ENCODE measurements around the gene MYO1G.
A peak's percentile ranks its signal among the peaks of the same experiment; 100 is the strongest.
"Not testable (repeated sequence)": the region's sequence is repeated elsewhere in the genome, so short reads cannot be mapped to it uniquely, and the experiment has no call there.

The MYO1G gene

GRCh38 chr7:44936322-44936721, 42.5 kb downstream of the MYO1G start:
- no peak for DNase-seq (ENCODE audit: low spot score)
- no peak for TF ChIP-seq CTCF (IDR thresholded peaks at IDR 0.05; ENCODE audit: extremely low read depth, missing control alignments)

- DNase-seq (ENCODE audit: low spot score) = no peak
- TF ChIP-seq CTCF (IDR thresholded peaks at IDR 0.05; ENCODE audit: extremely low read depth, missing control alignments) = no peak
Observed at GRCh38 chr7:44935583-44935982, 43.2 kb downstream of the MYO1G start.

- DNase-seq (ENCODE audit: low spot score) = no peak
- no peak for TF ChIP-seq CTCF (IDR thresholded peaks at IDR 0.05; ENCODE audit: extremely low read depth, missing control alignments)
Observed at GRCh38 chr7:44935016-44935415, 43.8 kb downstream of the MYO1G start.

- DNase-seq (ENCODE audit: low spot score) = not testable (repeated sequence)
Observed at GRCh38 chr7:44934510-44934909, 44.3 kb downstream of the MYO1G start.

- no peak for DNase-seq (ENCODE audit: low spot score)
Observed at GRCh38 chr7:44930921-44931320, 47.9 kb downstream of the MYO1G start.

GRCh38 chr7:44922351-44922694, 56.5 kb downstream of the MYO1G start:
- no peak for DNase-seq (ENCODE audit: low spot score)
- no peak for TF ChIP-seq CTCF (IDR thresholded peaks at IDR 0.05; ENCODE audit: extremely low read depth, missing control alignments)

More at GRCh38 chr7:44930921-44931320, 47.9 kb downstream of the MYO1G start:
- no peak for TF ChIP-seq CTCF (IDR thresholded peaks at IDR 0.05; ENCODE audit: extremely low read depth, missing control alignments)

- DNase-seq (ENCODE audit: low spot score) = peak; percentile 82
Observed at GRCh38 chr7:44921607-44922350, 57.0 kb downstream of the MYO1G start.

More at GRCh38 chr7:44921607-44922350, 57.0 kb downstream of the MYO1G start:
- peak; percentile 84 for TF ChIP-seq CTCF (IDR thresholded peaks at IDR 0.05; ENCODE audit: extremely low read depth, missing control alignments)
